Activated CD8-positive, alpha-beta memory T cell treated with anti-CD3 and anti-CD28 coated beads, Interleukin-2, amount 50 U/mL, for 24 hours (primary cell): Measurements from ENCODE around the gene JUP.

ENCODE experiments used
- DNase-seq: peaks from one replicate; pipeline ENCODE4 v3.0.0-alpha.2; 2020; ENCODE audit errors: extremely low read depth

The JUP gene

GRCh38 chr17:41758601-41759000, 27.9 kb downstream of the JUP start:
- DNase-seq, result no peak

GRCh38 chr17:41754066-41754465, 32.4 kb downstream of the JUP start:
- no peak for DNase-seq

GRCh38 chr17:41751288-41751687, 35.2 kb downstream of the JUP start:
- DNase-seq, result no peak

GRCh38 chr17:41750862-41751261, 35.6 kb downstream of the JUP start:
- DNase-seq, result no peak

GRCh38 chr17:41748275-41748674, 38.2 kb downstream of the JUP start:
- no peak for DNase-seq

- DNase-seq, result no peak
These were observed 44.8 kb downstream of the JUP start for GRCh38 chr17:41741709-41742108.

- DNase-seq, result no peak
These were observed 46.0 kb downstream of the JUP start for GRCh38 chr17:41740506-41740905.

GRCh38 chr17:41739661-41740352, 46.7 kb downstream of the JUP start:
- no peak for DNase-seq

- no peak for DNase-seq
These were observed 47.8 kb downstream of the JUP start for GRCh38 chr17:41738801-41739112.

GRCh38 chr17:41738077-41738800, 48.3 kb downstream of the JUP start:
- peak; percentile 54 for DNase-seq

GRCh38 chr17:41737680-41738023, 48.9 kb downstream of the JUP start:
- no peak for DNase-seq

- no peak for DNase-seq
These were observed 49.4 kb downstream of the JUP start for GRCh38 chr17:41736983-41737679.

- no peak for DNase-seq
These were observed 50.8 kb downstream of the JUP start for GRCh38 chr17:41735744-41736143.

- DNase-seq, result no peak
These were observed 51.6 kb downstream of the JUP start for GRCh38 chr17:41734949-41735313.

- DNase-seq, result no peak
These were observed 52.2 kb downstream of the JUP start, which contains the start of gene HAP1 for GRCh38 chr17:41734139-41734948. TSS of gene HAP1 (minus strand) at chr17:41734643. CDS start at chr17:41734634, 9 bp downstream.

GRCh38 chr17:41733348-41734138, 53.0 kb downstream of the JUP start:
- no peak for DNase-seq

- no peak for DNase-seq
These were observed 54.7 kb downstream of the JUP start for GRCh38 chr17:41731836-41732235.

- DNase-seq, result no peak
These were observed 56.0 kb downstream of the JUP start for GRCh38 chr17:41730479-41730878.

GRCh38 chr17:41728056-41728455, 58.5 kb downstream of the JUP start:
- DNase-seq, result no peak

- DNase-seq, result no peak
These were observed 61.4 kb downstream of the JUP start for GRCh38 chr17:41725134-41725533.

GRCh38 chr17:41724476-41725050, 61.9 kb downstream of the JUP start:
- DNase-seq, result no peak
